GM19452 (cell line): Measurements from ENCODE around the gene PRKG1.
"Not testable (repeated sequence)": the region's sequence is repeated elsewhere in the genome, so short reads cannot be mapped to it uniquely, and the experiment has no call there.

ENCODE experiments used
- ATAC-seq: cut with Tn5 transposase; IDR thresholded peaks from one replicate; pipeline ENCODE4 v1.9.1; 2021; ENCODE audit not compliant: unreplicated experiment

PRKG1 gene

GRCh38 chr10:51679841-51680240 is 605.6 kb downstream of the PRKG1 start:
- ATAC-seq = no peak

DNA sequence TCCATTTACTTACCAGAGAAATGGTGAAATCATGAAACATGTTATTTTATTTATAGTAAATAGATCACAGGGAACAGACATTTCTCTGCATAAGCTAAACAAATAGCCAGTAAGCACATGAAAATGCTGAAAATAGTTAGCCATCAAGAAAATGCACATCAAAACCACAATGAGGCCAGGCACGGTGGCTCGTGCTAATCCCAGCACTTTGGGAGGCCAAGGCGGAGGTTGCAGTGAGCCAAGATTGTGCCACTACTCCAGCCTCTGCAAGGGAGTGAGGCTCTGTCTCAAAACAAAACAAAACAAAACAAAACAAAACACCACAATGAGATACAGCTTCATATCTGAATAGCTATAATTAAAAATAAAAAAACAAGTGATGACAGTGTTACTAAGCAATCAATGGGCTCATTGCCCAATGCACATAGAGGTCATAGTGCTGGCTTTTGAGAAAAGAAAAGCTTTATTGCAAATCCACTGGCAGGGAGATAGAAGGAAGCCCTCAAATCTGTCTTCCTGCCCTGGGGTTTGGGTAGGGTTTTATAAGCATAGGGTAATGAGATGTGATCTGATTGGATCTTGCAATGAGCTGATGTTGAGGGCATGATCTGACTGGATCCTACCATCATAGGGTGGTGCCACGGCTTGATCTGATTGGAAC is 608.9 kb downstream of the PRKG1 start:
- ATAC-seq = no peak

GRCh38 chr10:51685768-51686167 is 611.5 kb downstream of the PRKG1 start:
- no peak for ATAC-seq

DNA sequence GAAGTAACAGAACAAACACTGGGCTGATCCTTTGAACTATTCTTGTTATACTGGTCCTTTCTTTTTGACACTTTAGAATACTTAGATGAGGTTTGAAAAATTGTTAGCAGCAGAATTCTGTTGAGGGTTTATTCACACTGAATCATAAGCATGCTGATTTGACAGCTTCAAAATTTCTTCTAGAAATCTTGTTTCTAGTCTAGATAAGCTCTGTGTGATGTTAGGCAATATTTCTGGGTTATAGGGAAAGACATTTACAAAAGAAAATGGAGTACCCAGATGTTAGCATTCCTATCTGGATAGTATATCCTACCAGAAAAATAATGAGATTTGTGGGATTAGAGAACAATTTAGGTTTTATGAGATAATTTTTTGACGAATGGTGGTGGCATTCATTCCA is 613.0 kb downstream of the PRKG1 start:
- no peak for ATAC-seq

DNA sequence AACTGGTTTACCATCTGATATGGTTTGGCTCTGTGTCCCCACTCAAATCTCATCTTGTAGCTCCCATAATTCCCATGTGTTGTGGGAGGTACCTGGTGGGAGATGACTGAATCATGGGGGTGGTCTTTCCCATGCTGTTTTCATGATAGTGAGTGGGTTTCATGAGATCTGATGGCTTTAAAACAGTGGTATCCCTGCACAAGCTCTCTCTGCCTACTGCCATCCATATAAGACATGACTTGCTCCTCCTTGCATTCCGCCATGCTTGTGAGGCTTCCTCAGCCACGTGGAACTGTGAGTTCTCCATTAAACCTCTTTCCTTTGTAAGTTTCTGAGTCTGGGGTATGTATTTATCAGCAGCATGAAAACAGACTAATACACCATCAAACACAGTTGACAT is 614.5 kb downstream of the PRKG1 start:
- ATAC-seq = not testable (repeated sequence)

DNA sequence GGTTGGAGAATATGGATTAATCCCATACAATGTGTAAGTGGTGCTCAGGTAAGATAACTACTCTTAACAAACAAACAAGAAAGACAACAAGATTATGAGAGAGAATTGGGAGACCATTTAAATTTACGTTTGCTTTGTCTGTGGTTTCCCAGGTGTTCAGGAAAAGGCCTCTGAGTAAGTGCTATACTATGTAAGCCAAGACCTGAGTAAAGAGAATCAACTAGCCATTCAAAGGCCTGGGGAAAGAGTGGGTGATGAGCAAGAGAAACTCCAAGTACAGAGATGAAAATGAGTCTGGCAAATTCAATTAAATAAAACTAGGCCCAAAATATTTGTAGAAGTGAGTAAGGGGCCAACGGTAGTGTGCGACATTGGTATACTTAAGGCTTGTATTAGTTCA is 615.2 kb downstream of the PRKG1 start:
- ATAC-seq = no peak

DNA sequence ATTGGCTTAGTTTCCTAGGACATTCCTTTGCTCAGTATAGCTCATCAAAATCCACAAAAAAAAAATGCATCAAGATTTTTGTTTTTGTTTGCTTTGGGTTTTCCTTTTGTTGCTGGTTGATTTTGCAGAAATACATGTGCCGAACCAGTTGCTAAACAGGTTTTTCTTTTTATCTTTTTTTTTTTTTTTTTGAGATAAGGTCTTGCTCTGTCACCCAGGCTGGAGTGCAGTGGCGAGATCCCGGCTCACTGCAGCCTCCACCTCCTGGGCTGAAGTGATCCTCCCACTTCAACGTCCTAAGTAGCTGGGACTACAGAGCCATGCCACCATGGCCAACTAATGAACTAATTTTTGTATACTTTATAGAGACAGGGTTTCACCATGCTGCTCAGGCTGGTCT is 616.8 kb downstream of the PRKG1 start:
- no peak for ATAC-seq

DNA sequence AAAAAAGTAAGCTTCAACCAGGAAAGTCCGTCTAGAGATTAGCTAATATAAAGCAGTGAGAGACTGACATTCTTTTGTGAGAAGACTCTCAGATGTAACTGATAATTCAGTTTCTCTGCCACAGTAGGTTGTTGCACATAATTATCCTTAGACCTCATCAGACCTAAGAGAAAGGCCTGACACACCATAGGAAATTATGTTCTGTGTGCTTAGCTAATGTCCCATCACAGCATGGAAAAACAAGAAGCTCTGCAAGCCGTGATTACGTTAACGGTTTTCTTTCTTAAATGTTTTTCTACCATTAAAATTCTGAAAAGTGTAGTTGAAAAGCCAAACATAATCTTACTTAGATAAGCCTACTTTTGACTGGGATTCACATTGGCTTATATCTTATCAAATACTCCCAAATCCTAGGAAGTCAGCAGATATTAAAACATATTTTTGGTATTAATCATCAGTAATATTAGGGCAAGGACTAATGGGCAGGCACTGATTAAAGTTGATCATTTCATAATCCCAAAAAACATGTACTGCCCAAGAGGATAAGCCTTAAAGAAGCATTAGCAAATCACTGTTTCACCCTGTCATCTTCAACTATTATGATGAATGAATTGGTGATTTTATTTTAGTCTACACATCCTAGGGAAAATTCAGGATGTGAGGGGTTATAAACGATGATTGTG is 619.9 kb downstream of the PRKG1 start:
- ATAC-seq = no peak

- ATAC-seq = no peak
These were observed 622.0 kb downstream of the PRKG1 start for GRCh38 chr10:51696251-51696650.

DNA sequence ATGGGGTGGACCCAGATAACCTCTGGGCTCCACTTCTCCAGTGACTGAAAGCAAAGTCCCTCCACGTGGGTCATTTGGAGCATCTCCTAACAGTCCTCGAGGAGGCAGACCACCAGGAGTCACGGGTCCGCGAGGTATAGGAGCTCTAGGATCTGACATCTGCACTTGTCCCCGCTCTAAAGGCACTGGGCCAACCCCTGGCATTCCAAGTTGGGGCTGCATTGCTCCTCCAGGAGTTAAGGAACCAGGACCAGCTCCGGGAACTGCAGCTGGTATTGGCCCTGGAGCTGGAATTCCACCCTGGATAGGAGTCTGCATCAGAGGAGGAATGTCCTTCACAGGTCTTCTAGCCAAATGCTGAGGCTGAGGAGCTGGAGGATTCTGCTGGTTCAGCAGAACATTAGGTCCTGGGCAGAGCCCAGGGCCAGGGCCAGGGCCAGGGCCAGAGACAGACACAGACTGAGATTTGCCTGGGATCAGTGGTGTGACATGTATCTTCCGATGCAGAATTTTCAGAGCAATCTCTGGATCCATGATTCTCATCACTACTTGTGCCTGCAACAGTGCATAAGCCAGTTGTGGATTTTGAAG is 624.3 kb downstream of the PRKG1 start:
- ATAC-seq = no peak

DNA sequence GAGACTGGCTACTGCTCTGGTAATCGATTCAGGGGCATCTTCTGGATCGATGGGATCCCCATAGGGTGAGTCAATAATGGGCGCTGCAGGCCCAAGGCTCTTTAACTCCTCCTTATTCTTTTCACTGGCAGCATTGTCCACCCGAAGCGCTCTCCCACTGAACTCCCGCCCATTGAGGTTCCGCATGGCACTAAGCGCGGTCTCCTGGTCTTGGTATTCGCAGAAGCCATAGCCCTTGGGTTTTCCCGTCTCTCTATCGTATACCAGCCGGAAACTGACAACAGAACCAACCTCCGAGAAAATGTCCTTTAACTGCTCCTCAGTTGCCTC is 624.8 kb downstream of the PRKG1 start:
- peak; percentile 32 for ATAC-seq

DNA sequence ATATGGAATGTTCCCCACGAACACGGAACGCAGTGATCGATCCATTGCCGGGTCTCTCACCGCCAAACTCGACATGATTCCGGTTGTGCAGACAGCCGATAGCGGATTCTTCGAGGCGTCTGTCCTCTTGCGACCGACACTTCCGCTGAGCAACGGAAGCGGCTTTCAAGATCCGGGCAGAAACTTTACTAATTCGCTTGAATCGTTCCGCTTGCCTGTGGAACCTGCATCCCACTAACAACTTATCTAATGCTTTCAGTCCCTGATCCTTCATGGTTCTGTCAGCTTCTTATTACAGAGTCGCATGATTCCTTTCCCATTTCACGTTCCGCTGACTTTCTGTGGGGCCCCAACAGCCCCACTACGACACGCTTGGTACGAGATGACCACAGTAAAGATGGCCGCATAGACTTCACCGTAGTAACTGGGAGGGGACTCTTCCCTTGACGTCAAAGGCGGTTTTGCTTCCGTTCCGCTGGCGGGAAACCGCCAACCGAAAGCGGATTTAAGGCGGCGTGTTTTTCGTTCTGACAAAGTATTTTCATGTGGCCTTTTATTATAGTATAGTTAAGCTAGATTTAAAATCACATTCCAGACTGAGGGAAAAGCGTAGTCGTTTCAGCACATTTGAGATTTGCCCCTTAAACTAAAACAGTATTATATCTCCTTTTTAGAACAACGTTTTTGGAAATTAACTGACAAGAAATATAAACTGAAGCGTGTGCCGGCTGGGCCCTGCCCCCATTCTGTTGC is 625.4 kb downstream of the PRKG1 start, which contains the start of gene CSTF2T:
TSS of gene CSTF2T (minus strand) at position 121 of the 753 bp plus-strand sequence. CDS start at position 75, 46 bp downstream.
- peak; percentile 96 for ATAC-seq

- no peak for ATAC-seq
These were observed 626.0 kb downstream of the PRKG1 start for GRCh38 chr10:51700228-51700817.

- no peak for ATAC-seq
These were observed 631.5 kb downstream of the PRKG1 start for GRCh38 chr10:51705774-51706173.

- no peak for ATAC-seq
These were observed 631.9 kb downstream of the PRKG1 start for GRCh38 chr10:51706225-51706624.

DNA sequence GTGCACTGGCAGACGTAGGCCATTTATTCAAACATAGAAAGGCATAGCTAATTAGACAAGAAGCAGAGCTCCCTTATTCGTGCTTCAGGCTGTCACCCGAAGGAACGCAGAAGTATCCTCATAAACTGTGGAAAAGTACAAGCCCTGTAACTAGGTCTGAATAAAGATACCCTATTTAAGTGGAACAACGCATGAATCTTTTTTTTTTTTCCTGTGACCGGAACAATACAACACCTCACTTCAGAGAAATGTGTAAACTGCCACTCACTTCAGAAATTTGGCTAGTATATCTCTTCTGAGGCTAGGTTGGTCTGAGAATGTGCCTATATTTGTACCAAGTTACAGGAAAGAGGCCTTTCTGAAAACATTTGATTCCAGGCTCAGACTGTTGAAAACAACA is 633.1 kb downstream of the PRKG1 start:
- no peak for ATAC-seq

GRCh38 chr10:51707821-51708424 is 633.6 kb downstream of the PRKG1 start:
- ATAC-seq = no peak

- ATAC-seq = no peak
These were observed 634.3 kb downstream of the PRKG1 start for GRCh38 chr10:51708609-51709008.

GRCh38 chr10:51709324-51709972 is 635.2 kb downstream of the PRKG1 start:
- ATAC-seq = no peak

- no peak for ATAC-seq
These were observed 637.2 kb downstream of the PRKG1 start for GRCh38 chr10:51711519-51711891.
